ENCODE measurements around the gene ENAH. TPM values are rescaled to one million over a fixed set of nuclear protein-coding genes. Genes with fewer than 3 reads are reported as not detected.

Gene ENAH
- polyA plus RNA-seq, 1 experiment: 121 TPM

GRCh38 chr1:225482421-225482950 is 170.4 kb downstream of the ENAH start:
- no peaks in the 10 kb centered on the region for H3K9me3 ChIP-seq (ENCODE audit: control insufficient read depth, insufficient read depth, low read length)
- no peaks in the 10 kb centered on the region for H3K27me3 ChIP-seq (ENCODE audit: control insufficient read depth, insufficient read depth, low read length)
- CTCF ChIA-PET: interaction anchor here (0.6 to 2.9 kb wide), 11 partner anchors 8 to 506 kb away, joined by 3 to 37 read pairs (median 4); partner anchors contain the start of gene SRP9
- H3K27ac ChIP-seq (ENCODE audit: low read depth, low read length): no peak overlapping the region
- DNase-seq (ENCODE audit: low read depth, low spot score): no peak
- no peak overlapping the region for H3K4me3 ChIP-seq (ENCODE audit: low read depth, low read length)
- POLR2A ChIA-PET: interaction anchor here (0.5 to 0.6 kb wide), 2 partner anchors 81 to 172 kb away, joined by 3 read pairs; no protein-coding TSS in a partner anchor
- TF ChIP-seq, protein P1, sequence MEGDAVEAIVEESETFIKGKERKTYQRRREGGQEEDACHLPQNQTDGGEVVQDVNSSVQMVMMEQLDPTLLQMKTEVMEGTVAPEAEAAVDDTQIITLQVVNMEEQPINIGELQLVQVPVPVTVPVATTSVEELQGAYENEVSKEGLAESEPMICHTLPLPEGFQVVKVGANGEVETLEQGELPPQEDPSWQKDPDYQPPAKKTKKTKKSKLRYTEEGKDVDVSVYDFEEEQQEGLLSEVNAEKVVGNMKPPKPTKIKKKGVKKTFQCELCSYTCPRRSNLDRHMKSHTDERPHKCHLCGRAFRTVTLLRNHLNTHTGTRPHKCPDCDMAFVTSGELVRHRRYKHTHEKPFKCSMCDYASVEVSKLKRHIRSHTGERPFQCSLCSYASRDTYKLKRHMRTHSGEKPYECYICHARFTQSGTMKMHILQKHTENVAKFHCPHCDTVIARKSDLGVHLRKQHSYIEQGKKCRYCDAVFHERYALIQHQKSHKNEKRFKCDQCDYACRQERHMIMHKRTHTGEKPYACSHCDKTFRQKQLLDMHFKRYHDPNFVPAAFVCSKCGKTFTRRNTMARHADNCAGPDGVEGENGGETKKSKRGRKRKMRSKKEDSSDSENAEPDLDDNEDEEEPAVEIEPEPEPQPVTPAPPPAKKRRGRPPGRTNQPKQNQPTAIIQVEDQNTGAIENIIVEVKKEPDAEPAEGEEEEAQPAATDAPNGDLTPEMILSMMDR (IDR thresholded peaks at IDR 0.05; ENCODE audit: low read depth, low read length): no peak

- Histone ChIP-seq H3K4me3 (ENCODE audit: low read depth, low read length) (no peak overlapping the region), H3K27me3 (ENCODE audit: control insufficient read depth, insufficient read depth, low read length) (no peaks in the 10 kb centered on the region), H3K27ac (ENCODE audit: low read depth, low read length) (no peak overlapping the region), H3K9me3 (ENCODE audit: control insufficient read depth, insufficient read depth, low read length) (no peaks in the 10 kb centered on the region)
- ChIA-PET CTCF (interaction anchor here (0.6 to 2.8 kb wide), 13 partner anchors 14 to 506 kb away, joined by 3 to 37 read pairs (median 4); partner anchors contain the start of gene SRP9), POLR2A (no interaction called here)
- TF ChIP-seq, protein P1 (IDR thresholded peaks at IDR 0.05; ENCODE audit: low read depth, low read length): no peak
- no peak for DNase-seq (ENCODE audit: low read depth, low spot score)
These were observed 171.2 kb downstream of the ENAH start for GRCh38 chr1:225481738-225482137.

DNA sequence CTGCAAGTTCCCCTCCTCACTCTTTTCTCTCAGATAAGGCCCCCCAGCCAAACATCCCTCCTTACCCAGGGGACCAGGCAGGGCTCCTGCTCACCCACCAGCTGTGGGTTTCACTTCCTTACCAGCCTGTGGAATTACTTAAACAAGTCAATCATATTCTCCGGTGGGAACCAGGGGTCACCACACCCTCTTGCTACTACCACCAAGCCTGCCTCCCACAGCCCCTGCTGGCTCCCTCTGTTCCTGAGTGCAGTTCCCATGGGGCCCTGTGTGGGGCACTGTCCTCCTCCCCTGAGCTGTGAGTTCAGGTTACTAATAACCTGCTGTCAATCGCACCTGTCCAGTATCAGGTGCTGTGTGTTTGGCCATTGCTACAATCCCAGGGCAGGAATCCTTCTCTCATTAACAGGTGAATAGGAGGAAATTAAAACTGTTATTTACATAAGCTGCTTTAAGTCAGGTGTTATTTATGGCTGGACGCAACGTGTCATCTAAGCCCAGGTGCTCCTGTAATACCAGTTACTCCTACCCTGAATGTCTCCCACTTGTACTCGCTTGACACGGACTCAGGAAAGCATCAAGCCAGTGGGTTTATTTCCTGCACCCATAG is 172.0 kb downstream of the ENAH start:
- H3K27me3 ChIP-seq (ENCODE audit: control insufficient read depth, insufficient read depth, low read length): no peaks in the 10 kb centered on the region
- H3K9me3 ChIP-seq (ENCODE audit: control insufficient read depth, insufficient read depth, low read length): no peaks in the 10 kb centered on the region
- ChIA-PET POLR2A (interaction anchor here (0.7 kb wide), 1 partner anchor 457 kb away, joined by 5 read pairs; no protein-coding TSS in a partner anchor), CTCF (interaction anchor here (0.6 to 2.8 kb wide), 9 partner anchors 21 to 431 kb away, joined by 3 to 37 read pairs (median 3); partner anchors contain the start of gene TMEM63A)
- DNase-seq (ENCODE audit: low read depth, low spot score): no peak
- TF ChIP-seq, protein P1 (IDR thresholded peaks at IDR 0.05; ENCODE audit: low read depth, low read length): peak; percentile 72
- H3K27ac ChIP-seq (ENCODE audit: low read depth, low read length): no peak overlapping the region
- H3K4me3 ChIP-seq (ENCODE audit: low read depth, low read length): no peak overlapping the region

GRCh38 chr1:225479996-225480720 is 172.8 kb downstream of the ENAH start:
- DNase-seq (ENCODE audit: low read depth, low spot score): no peak
- TF ChIP-seq, protein P1 (IDR thresholded peaks at IDR 0.05; ENCODE audit: low read depth, low read length): no peak
- ChIA-PET CTCF (interaction anchor here (0.6 to 2.8 kb wide), 8 partner anchors 20 to 431 kb away, joined by 3 to 37 read pairs (median 3); partner anchors contain the start of gene TMEM63A), POLR2A (interaction anchor here (0.7 kb wide), 1 partner anchor 458 kb away, joined by 5 read pairs; no protein-coding TSS in a partner anchor)
- no peaks in the 10 kb centered on the region for H3K9me3 ChIP-seq (ENCODE audit: control insufficient read depth, insufficient read depth, low read length)
- H3K27ac ChIP-seq (ENCODE audit: low read depth, low read length): no peak overlapping the region
- H3K4me3 ChIP-seq (ENCODE audit: low read depth, low read length): no peak overlapping the region
- H3K27me3 ChIP-seq (ENCODE audit: control insufficient read depth, insufficient read depth, low read length): no peaks in the 10 kb centered on the region

Data from AG04450 (cell line).